Mucosa of descending colon (tissue), 3 donors: ENCODE measurements around the gene SLC35D3. TPM values are rescaled to one million over a fixed set of nuclear protein-coding genes. Genes with fewer than 3 reads are reported as not detected.
A peak's percentile ranks its signal among the peaks of the same experiment; 100 is the strongest.
"Not testable (repeated sequence)": the region's sequence is repeated elsewhere in the genome, so short reads cannot be mapped to it uniquely, and the experiment has no call there.

ENCODE experiments used
- ATAC-seq: fragments of 200-7000 bp; cut with Tn5 transposase; one replicate; pipeline ENCODE4 v1.9.1; 2020; ENCODE audit warnings: mild to moderate bottlenecking, moderate library complexity
- DNase-seq, 3 donors: peaks; one replicate each; pipeline ENCODE4 v3.0.0-alpha.2; 2020
- H3K36me3 ChIP-seq: fragments of 200-600 bp; one replicate; pipeline ENCODE4 v1.8.0; 2021; ENCODE audit warnings: low read depth, mild to moderate bottlenecking
- H3K4me1 ChIP-seq: fragments of 200-600 bp; one replicate; pipeline ENCODE4 v1.8.0; 2021; ENCODE audit warnings: low read depth, mild to moderate bottlenecking
- H3K4me3 ChIP-seq: fragments of 200-600 bp; one replicate; pipeline ENCODE4 v1.8.0; 2021; ENCODE audit warnings: mild to moderate bottlenecking
- H3K9me3 ChIP-seq: fragments of 200-600 bp; one replicate; pipeline ENCODE4 v1.8.0; 2021; ENCODE audit warnings: mild to moderate bottlenecking
- intact Hi-C, 2 donors: fragments of 100-400 bp; cut with DNase I in 1 of 2; cut with micrococcal nuclease in 1 of 2; formaldehyde crosslinking; loops; one replicate each; pipeline versions ENCODE4 v1.11.0 to v1.11.1; 2022; cut with DNase I, micrococcal nuclease
- total RNA-seq, 3 donors: library from RNA; stranded (reverse); fragmentation: NEBNext Ultra II Directional in 2 of 3; extraction: Animal tissue kit (Norgen Biotek cat#: 25700) in 2 of 3; gene quantifications; one replicate each; pipeline versions ENCODE4 v1.2.1 to v1.2.4, GENCODE V29; 2021 to 2023
- TF ChIP-seq, protein P1 (sequence below): fragments of 200-600 bp; IDR thresholded peaks from one replicate; pipeline ENCODE4 v1.8.0; 2022; ENCODE audit warnings: antibody characterized with exemption, mild to moderate bottlenecking
- donor health status: DM: no; HTN: no; CAD: no; lungs with moderate emphysema.
- donor health status: DM: no; HTN: no; CAD: no.
- donor health status: DM: no; HTN: yes; CAD: no.

Gene SLC35D3
- total RNA-seq, 3 donors from 2014 or later: 0.12 to 0.92 (median 0.19) TPM

DNA sequence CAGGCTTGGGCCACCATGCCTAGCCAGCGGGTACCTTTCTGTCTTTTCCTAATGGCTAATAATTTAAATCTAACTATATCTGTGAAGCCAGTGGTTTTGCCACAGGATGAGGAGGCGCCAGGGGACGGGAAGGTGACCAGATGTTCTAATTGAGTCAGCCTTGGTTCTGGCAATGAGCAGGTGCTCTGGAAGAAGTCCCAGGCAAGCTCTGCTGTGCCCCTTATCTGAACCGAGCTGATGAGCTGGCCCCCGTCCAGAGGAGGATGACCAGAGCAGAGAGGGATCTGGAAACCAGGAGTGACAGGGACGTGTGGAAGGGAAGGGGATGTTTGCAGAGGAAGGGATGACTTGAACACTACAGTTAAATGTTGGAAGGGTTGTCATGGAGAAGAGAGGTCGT lies 46.7 kb downstream of the SLC35D3 start:
- H3K4me3 ChIP-seq: no peak overlapping the region
- TF ChIP-seq, protein P1, sequence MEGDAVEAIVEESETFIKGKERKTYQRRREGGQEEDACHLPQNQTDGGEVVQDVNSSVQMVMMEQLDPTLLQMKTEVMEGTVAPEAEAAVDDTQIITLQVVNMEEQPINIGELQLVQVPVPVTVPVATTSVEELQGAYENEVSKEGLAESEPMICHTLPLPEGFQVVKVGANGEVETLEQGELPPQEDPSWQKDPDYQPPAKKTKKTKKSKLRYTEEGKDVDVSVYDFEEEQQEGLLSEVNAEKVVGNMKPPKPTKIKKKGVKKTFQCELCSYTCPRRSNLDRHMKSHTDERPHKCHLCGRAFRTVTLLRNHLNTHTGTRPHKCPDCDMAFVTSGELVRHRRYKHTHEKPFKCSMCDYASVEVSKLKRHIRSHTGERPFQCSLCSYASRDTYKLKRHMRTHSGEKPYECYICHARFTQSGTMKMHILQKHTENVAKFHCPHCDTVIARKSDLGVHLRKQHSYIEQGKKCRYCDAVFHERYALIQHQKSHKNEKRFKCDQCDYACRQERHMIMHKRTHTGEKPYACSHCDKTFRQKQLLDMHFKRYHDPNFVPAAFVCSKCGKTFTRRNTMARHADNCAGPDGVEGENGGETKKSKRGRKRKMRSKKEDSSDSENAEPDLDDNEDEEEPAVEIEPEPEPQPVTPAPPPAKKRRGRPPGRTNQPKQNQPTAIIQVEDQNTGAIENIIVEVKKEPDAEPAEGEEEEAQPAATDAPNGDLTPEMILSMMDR: no peak
- intact Hi-C loops: no loop called here
- no peak for ATAC-seq
- DNase-seq: no peak
- no peaks in the 10 kb centered on the region for H3K36me3 ChIP-seq
- H3K9me3 ChIP-seq: no peaks in the 10 kb centered on the region
- H3K4me1 ChIP-seq: peaks cover 9% of the 10 kb centered on the region

DNA sequence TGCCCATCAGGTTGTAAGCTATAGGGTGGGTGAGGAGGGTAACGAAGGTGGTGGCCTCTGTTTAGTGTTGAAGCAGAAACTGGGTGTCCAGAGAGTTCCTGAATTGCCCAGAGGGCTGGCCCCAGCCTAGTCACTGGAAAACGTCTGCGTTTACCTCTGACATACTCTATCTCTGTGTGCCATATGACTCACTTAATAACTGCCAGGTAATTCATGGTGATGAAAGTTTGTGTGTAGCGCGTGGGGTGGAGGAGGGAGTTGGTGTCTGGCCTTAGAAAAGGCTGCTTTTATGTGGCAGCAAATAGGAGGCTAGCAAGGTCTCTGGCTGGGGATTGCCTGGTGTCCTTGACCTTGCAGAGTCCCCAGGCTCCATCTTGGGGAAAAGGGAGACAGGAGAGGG lies 47.3 kb downstream of the SLC35D3 start:
- H3K9me3 ChIP-seq: no peaks in the 10 kb centered on the region
- ATAC-seq: peak; percentile 76
- no peak overlapping the region for H3K4me3 ChIP-seq
- DNase-seq: peak in 1 of 3 donors; percentile 9
- H3K36me3 ChIP-seq: no peaks in the 10 kb centered on the region
- TF ChIP-seq, protein P1: no peak
- intact Hi-C loops: no loop called here
- H3K4me1 ChIP-seq: peaks cover 5% of the 10 kb centered on the region

DNA sequence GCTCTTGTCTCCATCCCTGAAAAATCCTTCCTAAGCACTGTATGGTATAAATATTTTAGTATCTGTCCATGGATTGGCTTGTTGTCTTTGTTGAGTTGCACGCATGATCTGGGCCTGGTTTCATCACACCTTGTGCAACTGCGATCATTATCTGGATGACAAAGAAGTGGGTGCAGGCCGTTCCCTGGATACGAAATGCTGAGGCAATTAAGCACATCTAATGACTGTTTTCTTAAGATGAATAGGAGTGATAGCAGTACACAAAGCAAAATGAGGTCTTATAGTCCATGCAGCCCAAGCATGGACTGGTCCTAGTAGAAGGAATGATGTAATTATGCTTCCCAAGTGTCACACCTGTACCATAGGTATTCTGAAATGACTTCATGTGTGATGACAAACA lies 47.8 kb downstream of the SLC35D3 start:
- ATAC-seq (peak; percentile 3), DNase-seq (no peak)
- intact Hi-C loops: no loop called here
- Histone ChIP-seq H3K4me3 (no peak overlapping the region), H3K36me3 (no peaks in the 10 kb centered on the region), H3K9me3 (no peaks in the 10 kb centered on the region), H3K4me1 (peaks cover 5% of the 10 kb centered on the region)
- TF ChIP-seq, protein P1: no peak

DNA sequence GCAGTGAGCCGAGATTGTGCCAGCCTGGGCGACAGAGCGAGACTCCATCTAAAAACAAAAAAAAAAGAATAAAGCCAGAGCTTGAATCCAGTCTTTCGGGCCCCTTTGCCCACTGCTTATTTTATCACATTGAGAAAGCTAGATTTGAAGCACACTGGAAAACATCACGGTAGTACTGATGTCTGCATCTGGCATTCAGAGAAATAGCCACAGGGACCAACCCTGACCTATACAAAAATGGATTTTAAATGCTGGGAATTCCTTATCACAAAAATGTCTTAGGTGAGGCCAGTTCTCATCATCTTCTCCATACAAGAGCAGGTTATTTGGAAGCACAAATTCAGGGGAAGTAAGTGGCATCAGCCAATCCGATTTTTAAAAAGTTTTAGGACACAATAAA lies 49.5 kb downstream of the SLC35D3 start:
- Histone ChIP-seq H3K4me3 (no peak overlapping the region), H3K9me3 (no peaks in the 10 kb centered on the region), H3K4me1 (peaks cover 3% of the 10 kb centered on the region), H3K36me3 (no peaks in the 10 kb centered on the region)
- intact Hi-C loops: no loop called here
- TF ChIP-seq, protein P1: no peak
- DNase-seq (no peak), ATAC-seq (no peak)

DNA sequence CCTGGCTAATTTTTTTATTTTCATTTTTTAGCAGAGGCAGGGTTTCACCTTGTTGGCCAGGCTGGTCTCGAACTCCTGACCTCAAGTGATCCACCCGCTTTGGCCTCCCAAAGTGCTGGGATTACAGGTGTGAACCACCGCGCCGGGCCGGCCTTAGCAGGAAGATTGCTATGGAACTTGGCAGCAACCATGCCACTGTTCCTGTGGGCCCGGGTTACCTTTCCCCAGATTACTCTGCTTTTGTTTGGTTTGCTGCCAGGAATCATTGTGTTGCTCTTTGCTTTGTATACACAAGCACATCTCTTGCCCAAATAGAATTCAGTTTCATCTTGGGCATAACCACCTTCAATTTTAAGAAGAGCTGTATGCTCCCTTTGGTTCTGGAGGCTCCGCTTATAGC lies 51.7 kb downstream of the SLC35D3 start:
- H3K4me1 ChIP-seq, H3K36me3 ChIP-seq, H3K9me3 ChIP-seq, H3K4me3 ChIP-seq, ATAC-seq, intact Hi-C loops: not testable (repeated sequence)
- DNase-seq: peak in 1 of 3 donors; percentile 17

Other genes starting within 250 kb of the SLC35D3 start
- 10 to 100 TPM; 12.6 to 18.2 (median 16.3) TPM for gene MAP3K5, start 129.8 kb upstream of the SLC35D3 start, total RNA-seq
- 10 to 100 TPM in 2 of 3 donors, 1 to 10 TPM in 1; 4.3 to 10.7 (median 10.2) TPM for gene PEX7, start 99.7 kb upstream of the SLC35D3 start, total RNA-seq
- 10 to 100 TPM in 2 of 3 donors, 1 to 10 TPM in 1; 3.2 to 12.2 (median 11.6) TPM for gene IL20RA, start 122.7 kb downstream of the SLC35D3 start, total RNA-seq